PFSK-1 (cell line): ENCODE results near the gene LIME1.

Experiments
- FOXP2 ChIP-seq: optimal IDR thresholded peaks from 2 replicates; pipeline ENCODE3; 2011; ENCODE audit warnings: borderline replicate concordance, control low read depth, inconsistent platforms; ENCODE audit not compliant: insufficient read depth; ENCODE audit errors: extremely low read length, extremely low read depth
- POLR2AphosphoS5 ChIP-seq: IDR thresholded peaks from 2 replicates; pipeline ENCODE4 v1.6.1; 2012; ENCODE audit warnings: low read depth, mild to moderate bottlenecking, control low read depth, low read length, moderate library complexity
- TF ChIP-seq, protein P1 (sequence below), 2 experiments: IDR thresholded peaks; 2 replicates each; pipeline versions ENCODE4 v1.6.1 to v1.8.0; 2011 to 2012; ENCODE audit warnings: low read depth in 2 of 2, low read length in 2 of 2, control low read depth in 1 of 2, inconsistent platforms in 1 of 2, mild to moderate bottlenecking in 1 of 2, moderate library complexity in 1 of 2; ENCODE audit not compliant: insufficient read depth in 1 of 2

DNA sequence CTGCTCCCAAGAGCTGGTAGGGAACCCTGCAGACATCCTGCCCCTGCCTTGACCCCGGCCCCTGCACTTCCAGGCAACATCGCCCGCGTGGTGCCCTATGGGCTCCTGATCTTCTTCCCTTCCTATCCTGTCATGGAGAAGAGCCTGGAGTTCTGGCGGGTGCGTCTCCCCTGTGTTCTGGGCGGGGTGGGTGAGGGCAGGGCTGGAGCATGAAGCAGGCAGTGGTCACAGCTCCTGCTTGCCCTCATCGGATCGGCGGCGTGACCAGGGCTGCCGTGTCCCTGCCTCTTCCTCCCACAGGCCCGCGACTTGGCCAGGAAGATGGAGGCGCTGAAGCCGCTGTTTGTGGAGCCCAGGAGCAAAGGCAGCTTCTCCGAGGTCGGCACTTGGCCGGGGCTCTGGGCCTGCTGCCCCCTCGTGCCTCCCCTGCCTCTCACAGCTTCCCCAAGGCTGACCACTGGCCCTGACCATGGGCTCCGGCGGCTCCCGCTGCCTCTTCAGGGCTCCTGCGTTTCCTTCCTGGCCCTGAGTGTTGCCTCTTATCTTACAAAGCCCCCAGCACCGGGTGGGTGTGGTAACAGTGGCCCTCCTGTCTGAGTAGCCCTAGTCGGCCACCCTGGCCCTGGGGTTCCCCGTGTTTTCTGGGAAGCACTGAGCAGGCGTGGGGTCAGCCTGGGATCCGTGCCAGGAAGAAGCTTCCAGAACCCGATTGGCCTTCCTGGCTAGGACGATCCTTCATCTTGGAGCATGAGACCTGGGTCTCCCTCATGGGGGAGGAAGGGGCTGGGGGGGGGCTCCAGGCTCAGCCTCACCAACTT, 48.0 kb upstream of the LIME1 start:
- TF ChIP-seq POLR2AphosphoS5 (0 out of 2 replicates have a peak, but pooled peaks have one; percentile 7), FOXP2 (no peak)
- TF ChIP-seq, protein P1, sequence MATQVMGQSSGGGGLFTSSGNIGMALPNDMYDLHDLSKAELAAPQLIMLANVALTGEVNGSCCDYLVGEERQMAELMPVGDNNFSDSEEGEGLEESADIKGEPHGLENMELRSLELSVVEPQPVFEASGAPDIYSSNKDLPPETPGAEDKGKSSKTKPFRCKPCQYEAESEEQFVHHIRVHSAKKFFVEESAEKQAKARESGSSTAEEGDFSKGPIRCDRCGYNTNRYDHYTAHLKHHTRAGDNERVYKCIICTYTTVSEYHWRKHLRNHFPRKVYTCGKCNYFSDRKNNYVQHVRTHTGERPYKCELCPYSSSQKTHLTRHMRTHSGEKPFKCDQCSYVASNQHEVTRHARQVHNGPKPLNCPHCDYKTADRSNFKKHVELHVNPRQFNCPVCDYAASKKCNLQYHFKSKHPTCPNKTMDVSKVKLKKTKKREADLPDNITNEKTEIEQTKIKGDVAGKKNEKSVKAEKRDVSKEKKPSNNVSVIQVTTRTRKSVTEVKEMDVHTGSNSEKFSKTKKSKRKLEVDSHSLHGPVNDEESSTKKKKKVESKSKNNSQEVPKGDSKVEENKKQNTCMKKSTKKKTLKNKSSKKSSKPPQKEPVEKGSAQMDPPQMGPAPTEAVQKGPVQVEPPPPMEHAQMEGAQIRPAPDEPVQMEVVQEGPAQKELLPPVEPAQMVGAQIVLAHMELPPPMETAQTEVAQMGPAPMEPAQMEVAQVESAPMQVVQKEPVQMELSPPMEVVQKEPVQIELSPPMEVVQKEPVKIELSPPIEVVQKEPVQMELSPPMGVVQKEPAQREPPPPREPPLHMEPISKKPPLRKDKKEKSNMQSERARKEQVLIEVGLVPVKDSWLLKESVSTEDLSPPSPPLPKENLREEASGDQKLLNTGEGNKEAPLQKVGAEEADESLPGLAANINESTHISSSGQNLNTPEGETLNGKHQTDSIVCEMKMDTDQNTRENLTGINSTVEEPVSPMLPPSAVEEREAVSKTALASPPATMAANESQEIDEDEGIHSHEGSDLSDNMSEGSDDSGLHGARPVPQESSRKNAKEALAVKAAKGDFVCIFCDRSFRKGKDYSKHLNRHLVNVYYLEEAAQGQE (IDR thresholded peaks at IDR 0.05; ENCODE audit: insufficient read depth in 1 of 2, low read depth in 2 of 2, low read length in 2 of 2) = no peak
